PC-3 (cell line): ENCODE measurements around the gene IGIP. TPM values are rescaled to one million over a fixed set of nuclear protein-coding genes. Genes with fewer than 3 reads are reported as not detected.

ENCODE experiments used
- ATAC-seq: fragments of 200-7000 bp; cut with Tn5 transposase; 2 replicates; pipeline ENCODE4 v1.9.1; 2020; ENCODE audit warnings: mild to moderate bottlenecking, moderate library complexity
- BruUV-seq: library from RNA; stranded (reverse); fragments of 400-500 nt; replicated peaks from 2 replicates; lab custom pipeline; 2021; lab: Mats Ljungman, UMichigan
- CTCF ChIA-PET: fragments of 300-600 bp; sonication (Branson Sonifier 250); formaldehyde crosslinking; loops from one replicate; lab custom pipeline; 2022; ENCODE audit warnings: antibody characterized with exemption; lab: Charles Lee
- POLR2A ChIA-PET: fragments of 300-600 bp; sonication (Branson Sonifier 250); formaldehyde crosslinking; loops from one replicate; lab custom pipeline; 2022; ENCODE audit warnings: antibody characterized with exemption; ENCODE audit not compliant: unreplicated experiment; lab: Charles Lee
- DNase-seq: peaks from one replicate; pipeline ENCODE4 v3.0.0-alpha.2; 2015
- H2AFZ ChIP-seq: fragments of 300-600 bp; sonication (generic); 2 replicates; pipeline ENCODE4 v1.6.0; 2016; ENCODE audit warnings: antibody characterized with exemption, low read length
- H3F3A ChIP-seq: fragments of 300-600 bp; sonication (generic); one replicate; pipeline ENCODE4 v1.6.0; 2017; ENCODE audit warnings: antibody characterized with exemption, low read length, control low read depth, mild to moderate bottlenecking; ENCODE audit not compliant: unreplicated experiment
- H3K27ac ChIP-seq: fragments of 300-600 bp; sonication (generic); 2 replicates; pipeline ENCODE4 v1.5.1; 2016; ENCODE audit warnings: mild to moderate bottlenecking, low read length
- H3K27me3 ChIP-seq: fragments of 300-600 bp; sonication (generic); 2 replicates; pipeline ENCODE4 v1.6.1; 2016; ENCODE audit warnings: low read length, mixed read lengths
- H3K36me3 ChIP-seq: fragments of 300-600 bp; sonication (generic); 2 replicates; pipeline ENCODE4 v1.6.1; 2016; ENCODE audit warnings: low read depth, mixed run types, low read length, mixed read lengths
- H3K4me1 ChIP-seq: fragments of 300-600 bp; sonication (generic); 2 replicates; pipeline ENCODE4 v1.5.1; 2016; ENCODE audit warnings: low read length; ENCODE audit not compliant: insufficient read depth
- H3K4me2 ChIP-seq: fragments of 300-600 bp; sonication (generic); 2 replicates; pipeline ENCODE4 v1.6.0; 2016; ENCODE audit warnings: low read length
- H3K4me3 ChIP-seq: fragments of 300-600 bp; sonication (generic); 2 replicates; pipeline ENCODE4 v1.5.1; 2016; ENCODE audit warnings: mild to moderate bottlenecking, low read length, mixed read lengths
- H3K79me2 ChIP-seq: fragments of 300-600 bp; sonication (generic); 2 replicates; pipeline ENCODE4 v1.6.1; 2017; ENCODE audit warnings: low read length, mixed read lengths
- H3K9ac ChIP-seq: fragments of 300-600 bp; sonication (generic); 2 replicates; pipeline ENCODE4 v1.6.0; 2016; ENCODE audit warnings: mild to moderate bottlenecking, low read length
- H3K9me2 ChIP-seq: fragments of 300-600 bp; sonication (generic); replicated peaks from 2 replicates; pipeline ENCODE4 v1.6.1; 2016; ENCODE audit warnings: mixed run types, low read length, mixed read lengths
- H3K9me3 ChIP-seq: fragments of 300-600 bp; sonication (generic); 2 replicates; pipeline ENCODE4 v1.6.1; 2016; ENCODE audit warnings: low read length, mixed read lengths
- H4K20me1 ChIP-seq: fragments of 300-600 bp; sonication (generic); 2 replicates; pipeline ENCODE4 v1.6.1; 2016; ENCODE audit warnings: low read length, mixed read lengths
- CTCF ChIP-seq: fragments of 300-600 bp; sonication (generic); conservative IDR thresholded peaks from 2 replicates; pipeline ENCODE4 v1.5.1; 2017; ENCODE audit warnings: antibody characterized with exemption, low read depth, mild to moderate bottlenecking, low read length
- EZH2 ChIP-seq: fragments of 300-600 bp; sonication (generic); IDR thresholded peaks from one replicate; pipeline ENCODE4 v1.6.1; 2017; ENCODE audit warnings: antibody characterized with exemption, mild to moderate bottlenecking, low read length; ENCODE audit not compliant: unreplicated experiment
- EZH2phosphoT487 ChIP-seq: fragments of 300-600 bp; sonication (generic); IDR thresholded peaks from 2 replicates; pipeline ENCODE4 v1.6.1; 2018; ENCODE audit warnings: mild to moderate bottlenecking, antibody characterized with exemption, low read length, borderline replicate concordance
- intact Hi-C: fragments of 100-400 bp; cut with micrococcal nuclease; formaldehyde crosslinking; loops from 2 replicates; pipeline ENCODE4 v1.9.0; 2023
- total RNA-seq: library from RNA; depleted of rRNA; stranded (reverse); fragments of >200 nt; gene quantifications from 2 replicates; pipeline ENCODE4 v1.2.3, GENCODE V29; 2014

The IGIP gene
- total RNA-seq, 1 experiment from 2014 or later = 1.3 TPM

- no peak overlapping the region for H3K27ac ChIP-seq
Measured at GRCh38 chr5:140110646-140110957, 15.1 kb upstream of the IGIP start.

GRCh38 chr5:140111011-140111858 lies 14.5 kb upstream of the IGIP start:
- no peak overlapping the region for H3K4me3 ChIP-seq
- H3K9me3 ChIP-seq = no peaks in the 10 kb centered on the region
- no peaks in the 10 kb centered on the region for H3K27me3 ChIP-seq
- BruUV-seq = no TSS peak
- no peak for ATAC-seq
- no peak for DNase-seq
- peaks cover 34% of the 10 kb centered on the region for H3K4me1 ChIP-seq
- POLR2A ChIA-PET = interaction anchor here (0.5 kb wide), 1 partner anchor 316 kb away, joined by 6 read pairs; the partner anchor contains the start of gene PSD2
- no peak overlapping the region for H3K4me2 ChIP-seq
- CTCF ChIA-PET = no interaction called here
- peaks cover 76% of the 10 kb centered on the region for H3K79me2 ChIP-seq
- H3F3A ChIP-seq = peaks cover 4% of the 10 kb centered on the region
- H3K27ac ChIP-seq = no peak overlapping the region
- H2AFZ ChIP-seq = no peak overlapping the region
- TF ChIP-seq CTCF = no peak
- no peak for TF ChIP-seq EZH2
- no peak for TF ChIP-seq EZH2phosphoT487
- H3K36me3 ChIP-seq = no peaks in the 10 kb centered on the region
- intact Hi-C loops = no loop called here
- H3K9me2 ChIP-seq = no peaks in the 10 kb centered on the region
- H3K9ac ChIP-seq = no peak overlapping the region
- H4K20me1 ChIP-seq = peaks cover 8% of the 10 kb centered on the region; the same call in 1 of the 2 replicates

More at GRCh38 chr5:140110646-140110957, 15.1 kb upstream of the IGIP start:
- POLR2A ChIA-PET = interaction anchor here (0.5 kb wide), 1 partner anchor 315 kb away, joined by 6 read pairs; the partner anchor contains the start of gene PSD2
- peak overlapping the region; percentile 95; the same call in 1 of the 2 replicates for H3K4me3 ChIP-seq
- CTCF ChIA-PET = no interaction called here
- TF ChIP-seq EZH2phosphoT487 = no peak
- TF ChIP-seq CTCF = no peak
- no peak for TF ChIP-seq EZH2
- peaks cover 32% of the 10 kb centered on the region for H3K4me1 ChIP-seq
- H3K4me2 ChIP-seq = peak overlapping the region; percentile 99
- peaks cover 6% of the 10 kb centered on the region for H3F3A ChIP-seq
- DNase-seq (no peak), ATAC-seq (no peak)
- no TSS peak for BruUV-seq
- no peaks in the 10 kb centered on the region for H3K36me3 ChIP-seq
- peaks cover 69% of the 10 kb centered on the region for H3K79me2 ChIP-seq
- H2AFZ ChIP-seq = no peak overlapping the region
- H3K27me3 ChIP-seq = no peaks in the 10 kb centered on the region
- H3K9ac ChIP-seq = no peak overlapping the region
- intact Hi-C loops = no loop called here
- H3K9me2 ChIP-seq = no peaks in the 10 kb centered on the region
- no peaks in the 10 kb centered on the region for H3K9me3 ChIP-seq
- 0 out of 2 replicates have a peak, but pooled peaks cover 5% of the 10 kb centered on the region for H4K20me1 ChIP-seq
